ENCODE results near the gene FGFR3. TPM values are rescaled to one million over a fixed set of nuclear protein-coding genes. Genes with fewer than 3 reads are reported as not detected.

FGFR3 gene
- total RNA-seq, 2 experiments from 2014 or later: 0.07 to 1.0 TPM

DNA sequence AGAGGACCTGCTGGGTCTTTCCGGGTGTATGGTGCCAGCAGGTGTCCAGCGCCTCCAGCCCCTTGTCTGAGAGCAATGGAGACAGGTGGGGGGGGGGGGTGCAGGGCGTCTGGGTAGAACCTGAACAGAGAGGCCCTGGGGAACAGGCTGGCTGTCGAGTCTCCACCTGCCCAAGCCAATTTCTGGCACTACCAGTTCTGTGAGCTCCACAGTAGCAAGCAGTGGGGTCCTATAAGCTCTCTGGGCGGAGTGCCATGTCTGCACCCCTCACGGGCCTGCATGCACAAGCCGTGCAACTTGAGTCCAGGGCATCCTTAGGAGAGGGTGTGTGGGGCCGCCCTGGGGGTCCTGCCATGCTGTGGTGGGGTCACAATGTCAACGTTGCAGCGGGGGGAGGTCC, 10.1 kb upstream of the FGFR3 start:
- no peaks in the 10 kb centered on the region for H3K9me3 Mint-ChIP-seq
- no peak overlapping the region for H3K4me3 Mint-ChIP-seq
- no peak for TF ChIP-seq CTCF (IDR thresholded peaks at IDR 0.05)
- DNase-seq (no peak), ATAC-seq (no peak)
- CTCF ChIA-PET: no interaction called here
- intact Hi-C loops (cut with micrococcal nuclease): no loop called here
- no peaks in the 10 kb centered on the region for H3K27me3 Mint-ChIP-seq
- no peaks in the 10 kb centered on the region for H3K4me1 Mint-ChIP-seq (ENCODE audit: low read depth)
- POLR2A ChIA-PET: interaction anchor here (0.7 kb wide), 1 partner anchor 11 kb away, joined by 3 read pairs; no protein-coding TSS in a partner anchor
- H3K27ac Mint-ChIP-seq: no peak overlapping the region
- H3K36me3 Mint-ChIP-seq (ENCODE audit: low read depth): no peaks in the 10 kb centered on the region

DNA sequence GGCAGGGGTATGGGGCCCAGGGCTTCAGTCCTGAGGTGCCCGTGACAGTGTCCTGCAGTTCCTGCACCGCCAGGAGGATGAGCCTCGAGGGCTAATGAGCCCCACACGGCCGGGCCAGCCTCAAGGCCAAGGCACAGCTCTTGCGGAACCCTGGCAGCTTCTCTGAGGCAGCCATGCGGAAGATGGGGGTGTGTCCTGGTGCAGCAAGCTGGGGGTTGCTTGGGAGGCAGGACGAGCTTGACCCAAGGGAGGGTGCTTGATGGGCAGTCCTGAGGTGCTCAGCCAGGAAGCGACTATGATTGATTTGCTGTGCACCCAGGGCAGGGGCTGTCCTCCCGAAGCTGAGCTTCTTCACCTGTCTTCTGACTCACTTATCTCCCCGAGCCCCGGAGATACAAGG, 9.1 kb upstream of the FGFR3 start:
- Mint-ChIP-seq H3K36me3 (ENCODE audit: low read depth) (no peaks in the 10 kb centered on the region), H3K27ac (no peak overlapping the region), H3K27me3 (no peaks in the 10 kb centered on the region), H3K9me3 (no peaks in the 10 kb centered on the region), H3K4me3 (no peak overlapping the region), H3K4me1 (ENCODE audit: low read depth) (no peaks in the 10 kb centered on the region)
- ChIA-PET CTCF (interaction anchor here (0.9 kb wide), 1 partner anchor 91 kb away, joined by 4 read pairs; no protein-coding TSS in a partner anchor), POLR2A (interaction anchor here (0.7 to 1.6 kb wide), 2 partner anchors 10 to 39 kb away, joined by 3 to 4 read pairs; no protein-coding TSS in a partner anchor)
- intact Hi-C loops (cut with micrococcal nuclease): no loop called here
- no peak for TF ChIP-seq CTCF (IDR thresholded peaks at IDR 0.05)
- no peak for DNase-seq
- no peak for ATAC-seq

GRCh38 chr4:1784395-1784788, 8.7 kb upstream of the FGFR3 start:
- DNase-seq (no peak), ATAC-seq (no peak)
- POLR2A ChIA-PET: interaction anchor here (1.6 kb wide), 1 partner anchor 40 kb away, joined by 4 read pairs; no protein-coding TSS in a partner anchor
- Mint-ChIP-seq H3K4me1 (ENCODE audit: low read depth) (no peaks in the 10 kb centered on the region), H3K9me3 (no peaks in the 10 kb centered on the region), H3K27me3 (no peaks in the 10 kb centered on the region), H3K4me3 (no peak overlapping the region), H3K36me3 (ENCODE audit: low read depth) (no peaks in the 10 kb centered on the region), H3K27ac (no peak overlapping the region)
- no peak for TF ChIP-seq CTCF (IDR thresholded peaks at IDR 0.05)
- intact Hi-C loops (cut with micrococcal nuclease): no loop called here
- CTCF ChIA-PET: interaction anchor here (0.9 kb wide), 1 partner anchor 92 kb away, joined by 4 read pairs; no protein-coding TSS in a partner anchor

DNA sequence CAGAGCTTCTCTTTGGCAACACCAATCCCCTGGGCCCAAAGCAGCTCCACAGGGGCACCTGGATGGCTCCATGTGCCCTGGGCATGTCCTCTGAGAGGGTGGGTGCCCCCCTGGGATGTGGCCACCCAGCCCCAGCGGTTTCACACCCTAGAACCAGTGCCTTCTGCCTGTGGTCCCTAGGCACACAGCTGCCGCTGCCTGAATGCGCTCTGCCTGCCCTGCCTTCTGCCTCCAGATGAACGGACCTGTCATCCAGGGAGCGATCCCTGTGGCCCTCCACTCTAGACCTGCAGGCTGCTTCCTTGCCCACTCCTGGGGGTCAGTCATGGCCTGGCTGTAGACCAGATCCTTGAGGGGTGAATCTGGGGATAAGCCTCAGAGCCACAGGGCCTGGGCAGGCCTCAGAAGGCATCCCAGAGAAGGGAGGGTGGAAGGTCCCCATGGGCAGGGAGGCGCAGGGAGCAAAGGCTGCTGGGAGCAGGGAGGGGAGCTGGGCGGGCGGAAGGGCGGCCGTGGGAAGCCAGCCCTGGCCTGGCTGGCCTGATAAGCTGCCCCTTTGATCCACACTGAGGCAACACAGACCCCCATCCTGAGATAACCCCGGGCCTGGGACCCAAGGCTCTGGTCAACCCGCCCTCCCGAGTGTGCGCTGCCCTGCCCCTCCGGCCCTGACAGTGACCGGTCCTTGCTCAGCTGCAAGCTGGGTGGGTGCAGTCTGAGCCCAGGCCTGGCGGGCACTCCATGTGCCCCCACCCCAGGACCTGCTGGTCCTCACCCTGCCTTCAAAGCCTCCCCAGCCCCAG, 8.1 kb upstream of the FGFR3 start:
- Mint-ChIP-seq H3K4me3 (no peak overlapping the region), H3K4me1 (ENCODE audit: low read depth) (no peaks in the 10 kb centered on the region), H3K27ac (no peak overlapping the region), H3K27me3 (no peaks in the 10 kb centered on the region), H3K9me3 (no peaks in the 10 kb centered on the region), H3K36me3 (ENCODE audit: low read depth) (no peaks in the 10 kb centered on the region)
- no peak for TF ChIP-seq CTCF (IDR thresholded peaks at IDR 0.05)
- CTCF ChIA-PET: interaction anchor here (0.9 kb wide), 1 partner anchor 92 kb away, joined by 4 read pairs; no protein-coding TSS in a partner anchor
- POLR2A ChIA-PET: interaction anchor here (1.6 kb wide), 1 partner anchor 40 kb away, joined by 4 read pairs; no protein-coding TSS in a partner anchor
- intact Hi-C loops (cut with micrococcal nuclease): no loop called here
- DNase-seq (no peak), ATAC-seq (no peak)

DNA sequence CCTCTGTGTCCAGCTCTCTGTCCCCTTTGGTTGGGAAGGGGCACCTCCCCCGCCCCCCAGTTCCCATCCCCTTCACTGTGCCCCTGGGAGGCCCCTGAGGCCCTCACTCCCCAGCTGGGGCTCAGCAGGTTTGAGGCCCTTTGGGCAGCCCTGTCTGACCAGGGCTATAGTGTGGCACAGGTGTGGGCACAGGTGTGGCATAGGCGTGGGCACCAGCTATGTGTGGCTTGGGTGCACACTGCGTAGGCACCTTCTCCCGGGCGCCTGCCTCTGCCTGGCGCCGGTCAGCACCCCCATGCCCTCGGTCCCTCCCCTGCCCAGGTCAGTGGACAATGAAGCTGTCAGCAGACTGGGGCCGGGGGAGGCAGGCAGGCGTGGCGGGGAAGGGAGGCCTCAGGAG, 7.5 kb upstream of the FGFR3 start:
- Mint-ChIP-seq H3K27ac (no peak overlapping the region), H3K4me1 (ENCODE audit: low read depth) (no peaks in the 10 kb centered on the region), H3K36me3 (ENCODE audit: low read depth) (no peaks in the 10 kb centered on the region), H3K27me3 (no peaks in the 10 kb centered on the region), H3K4me3 (no peak overlapping the region), H3K9me3 (no peaks in the 10 kb centered on the region)
- no peak for ATAC-seq
- intact Hi-C loops (cut with micrococcal nuclease): no loop called here
- no peak for TF ChIP-seq CTCF (IDR thresholded peaks at IDR 0.05)
- ChIA-PET CTCF (interaction anchor here (1.1 to 1.9 kb wide), 2 partner anchors 24 to 37 kb away, joined by 3 to 5 read pairs; no protein-coding TSS in a partner anchor), POLR2A (interaction anchor here (1.6 kb wide), 1 partner anchor 41 kb away, joined by 4 read pairs; no protein-coding TSS in a partner anchor)
- no peak for DNase-seq
